K562 (cell line): ENCODE data around the gene TULP1. TPM values are rescaled to one million over a fixed set of nuclear protein-coding genes. Genes with fewer than 3 reads are reported as not detected.

ENCODE experiments used
- BDP1 ChIP-seq: IDR thresholded peaks from 3 replicates; pipeline ENCODE4 v1.6.1; 2011; ENCODE audit not compliant: insufficient read length, insufficient read depth
- EZH2 ChIP-seq: IDR thresholded peaks from 2 replicates; pipeline ENCODE4 v1.6.1; 2012; ENCODE audit warnings: low read depth, mild to moderate bottlenecking, inconsistent platforms, low read length, borderline replicate concordance
- HIVEP1 ChIP-seq: fragments of 250-450 bp; sonication (Bioruptor Pico); IDR thresholded peaks from 2 replicates; pipeline ENCODE4 v1.4.0; 2020; ENCODE audit warnings: mild to moderate bottlenecking
- HMGN3 ChIP-seq: IDR thresholded peaks from 2 replicates; pipeline ENCODE4 v1.6.1; 2011; ENCODE audit warnings: borderline replicate concordance, low read depth, mild to moderate bottlenecking, mixed read lengths, low read length; ENCODE audit not compliant: insufficient read length; ENCODE audit errors: extremely low read depth
- HNRNPUL1 ChIP-seq: fragments of 200-400 bp; formaldehyde crosslinking; IDR thresholded peaks from 2 replicates; pipeline ENCODE4 v1.6.1; 2017; ENCODE audit warnings: low read length
- JUN ChIP-seq, 2 experiments: sonication (generic) in 1 of 2; formaldehyde crosslinking in 1 of 2; IDR thresholded peaks; 2 replicates each; pipeline versions ENCODE4 v1.6.1 to v1.8.0; 2012 to 2022; ENCODE audit warnings: borderline replicate concordance in 2 of 2, mild to moderate bottlenecking in 2 of 2, improper control_type of control experiment in 1 of 2, low read depth in 1 of 2, low read length in 1 of 2, missing genetic modification reagents in 1 of 2
- KDM5B ChIP-seq: fragments of 200-600 bp; sonication (generic); IDR thresholded peaks from 2 replicates; pipeline ENCODE4 v1.6.1; 2012; ENCODE audit warnings: low read depth, mild to moderate bottlenecking, moderate library complexity, low read length, control low read depth, inconsistent platforms; ENCODE audit not compliant: insufficient replicate concordance
- MNT ChIP-seq, 2 experiments: fragments of 450-650 bp; conservative IDR thresholded peaks; 2 replicates each; pipeline ENCODE4 v1.6.1; 2017; ENCODE audit warnings: mild to moderate bottlenecking in 2 of 2, moderate library complexity in 2 of 2
- NFIC ChIP-seq: fragments of 450-650 bp; IDR thresholded peaks from 2 replicates; pipeline ENCODE4 v1.6.1; 2017; ENCODE audit warnings: mild to moderate bottlenecking, inconsistent platforms
- NONO ChIP-seq, 2 experiments: fragments of 200-400 bp in 1 of 2; fragments of 450-650 bp in 1 of 2; formaldehyde crosslinking in 1 of 2; IDR thresholded peaks; 2 replicates each; pipeline ENCODE4 v1.6.1; 2017; ENCODE audit warnings: low read depth in 2 of 2, mild to moderate bottlenecking in 2 of 2, moderate library complexity in 2 of 2, low read length in 1 of 2
- NR2C1 ChIP-seq, 2 experiments: fragments of 450-650 bp; IDR thresholded peaks; 2 replicates each; pipeline ENCODE4 v1.6.1; 2017; ENCODE audit warnings: mild to moderate bottlenecking in 2 of 2, antibody characterized with exemption in 1 of 2, inconsistent platforms in 1 of 2, missing compliant biosample characterization in 1 of 2, missing genetic modification characterization in 1 of 2
- RAD51 ChIP-seq: fragments of 450-650 bp; IDR thresholded peaks from 2 replicates; pipeline ENCODE4 v1.7.1; 2016; ENCODE audit warnings: low read depth, mild to moderate bottlenecking, borderline replicate concordance
- SETDB1 ChIP-seq: IDR thresholded peaks from one replicate; pipeline ENCODE4 v1.6.1; 2012; ENCODE audit warnings: low read length, control low read depth, inconsistent platforms
- STAG1 ChIP-seq: sonication (generic); formaldehyde crosslinking; IDR thresholded peaks from 2 replicates; pipeline ENCODE4 v1.5.0; 2020; ENCODE audit warnings: missing genetic modification reagents, borderline replicate concordance
- ZBED1 ChIP-seq: IDR thresholded peaks from 2 replicates; pipeline ENCODE4 v1.6.1; 2014
- ZNF174 ChIP-seq: fragments of 250-450 bp; sonication (Bioruptor Pico); IDR thresholded peaks from 2 replicates; pipeline ENCODE4 v1.4.0; 2020; ENCODE audit warnings: mild to moderate bottlenecking
- ZNF253 ChIP-seq: fragments of 250-450 bp; sonication (Bioruptor Pico); conservative IDR thresholded peaks from 2 replicates; pipeline ENCODE4 v1.6.1; 2021; ENCODE audit warnings: mild to moderate bottlenecking
- ZNF780A ChIP-seq: fragments of 250-450 bp; sonication (Bioruptor Pico); IDR thresholded peaks from 2 replicates; pipeline ENCODE4 v1.5.0; 2021; ENCODE audit warnings: mild to moderate bottlenecking
- polyA plus RNA-seq, 8 experiments: library from polyadenylated mRNA; depleted of rRNA in 4 of 8; stranded (reverse) in 5 of 8; unstranded in 3 of 8; fragments of >200 nt; fragmentation: Nextera tagmentation in 2 of 8; fragmentation: Illumina TruSeq in 1 of 8; extraction: Ambion mirVana in 2 of 8; extraction: Trizol in 1 of 8; gene quantifications; 2 replicates each; pipeline versions ENCODE4 v1.2.1 to v1.2.3, GENCODE V29; 2011 to 2014; ENCODE audit warnings: inconsistent platforms in 1 of 8, missing spikeins in 1 of 8
- total RNA-seq, 7 experiments: library from RNA; depleted of rRNA in 6 of 7; stranded (reverse); fragments of >200 nt in 6 of 7; fragmentation: Illumina TruSeq in 2 of 7; extraction: Trizol in 2 of 7; gene quantifications; 2 replicates each; pipeline versions ENCODE4 v1.2.1 to v1.2.3, GENCODE V29; 2011 to 2021; ENCODE audit warnings: low replicate concordance in 1 of 7
- TF ChIP-seq, protein P1 (sequence below): conservative IDR thresholded peaks from 2 replicates; pipeline ENCODE4 v1.6.1; 2011; ENCODE audit warnings: low read depth, mild to moderate bottlenecking, low read length; ENCODE audit not compliant: control insufficient read depth
- TF ChIP-seq, protein P2 (sequence below): IDR thresholded peaks from 2 replicates; pipeline ENCODE4 v1.6.1; 2012; ENCODE audit warnings: low read depth, low read length, improper control_type of control experiment, borderline replicate concordance

The TULP1 gene
- total and polyA plus RNA-seq, 9 of the 15 experiments (the other 6 are each of a cell fraction or from before 2014, with no cell fraction given): 0.06 to 0.17 (median 0.09) TPM; not detected in 6

DNA sequence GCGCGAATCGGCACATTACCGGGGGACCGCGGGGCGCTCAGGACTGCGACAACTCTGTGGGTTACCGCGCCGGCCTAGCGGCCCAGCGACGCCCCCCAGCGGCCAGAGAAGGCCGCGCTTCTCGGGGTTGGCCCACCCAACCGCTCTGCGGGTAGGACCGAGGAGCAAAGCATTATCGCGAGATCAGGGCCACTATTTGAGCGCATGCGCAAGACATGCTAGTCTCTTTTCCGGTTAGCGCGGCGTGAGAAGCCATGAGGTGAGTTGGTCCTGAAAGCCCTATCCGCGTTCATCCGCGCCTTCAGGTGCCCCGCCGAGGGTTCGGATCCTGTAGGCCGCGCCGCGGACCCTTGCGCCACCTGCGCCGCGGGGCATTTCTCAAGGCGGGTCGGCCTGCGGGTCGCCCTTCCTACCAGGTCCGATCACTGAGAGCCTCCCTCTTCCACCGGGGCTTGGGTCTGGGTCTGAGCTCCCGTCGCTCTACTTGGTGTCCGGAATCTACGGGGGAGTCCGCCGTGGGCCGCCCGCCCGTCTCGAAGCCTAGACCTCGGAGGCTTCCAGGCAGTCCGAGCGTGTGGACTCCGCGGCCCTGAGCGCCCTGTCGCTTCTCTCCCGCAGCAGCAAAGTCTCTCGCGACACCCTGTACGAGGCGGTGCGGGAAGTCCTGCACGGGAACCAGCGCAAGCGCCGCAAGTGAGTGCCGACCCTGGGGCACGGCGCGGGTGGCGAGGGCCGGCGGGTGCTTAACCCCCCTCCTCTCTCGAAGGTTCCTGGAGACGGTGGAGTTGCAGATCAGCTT is 44.3 kb downstream of the TULP1 start, which contains the start of gene RPL10A (continued):
- TF ChIP-seq JUN (IDR thresholded peaks at IDR 0.05; ENCODE audit: borderline replicate concordance, low read depth, low read length) (peak; percentile 56; the same call in 1 of the 2 replicates), JUN (CRISPR knock-in tag; IDR thresholded peaks at IDR 0.05; ENCODE audit: borderline replicate concordance) (peak; percentile 73; the same call in 1 of the 2 replicates), ZBED1 (0 out of 2 replicates have a peak, but pooled peaks have one; percentile 64), KDM5B (peak; percentile 100), MNT (conservative IDR thresholded peaks at IDR 0.05) (peak; percentile 89 to 91), HNRNPUL1 (no peak), HMGN3 (peak; percentile 89), ZNF780A (CRISPR knock-in tag) (no peak), BDP1 (no peak), SETDB1 (no peak), NONO (IDR thresholded peaks at IDR 0.05; ENCODE audit: low read depth in 2 of 2, low read length in 1 of 2) (peak; percentile 68 to 85), ZNF174 (CRISPR knock-in tag) (no peak), NFIC (peak; percentile 79), EZH2 (no peak), STAG1 (CRISPR knock-in tag) (peak; percentile 76), NR2C1 (IDR thresholded peaks at IDR 0.05) (no peak), NR2C1 (tag; IDR thresholded peaks at IDR 0.05) (no peak), RAD51 (no peak), ZNF253 (CRISPR knock-in tag) (no peak), HIVEP1 (CRISPR knock-in tag) (peak; percentile 61; the same call in 1 of the 2 replicates)
- TF ChIP-seq, protein P1, sequence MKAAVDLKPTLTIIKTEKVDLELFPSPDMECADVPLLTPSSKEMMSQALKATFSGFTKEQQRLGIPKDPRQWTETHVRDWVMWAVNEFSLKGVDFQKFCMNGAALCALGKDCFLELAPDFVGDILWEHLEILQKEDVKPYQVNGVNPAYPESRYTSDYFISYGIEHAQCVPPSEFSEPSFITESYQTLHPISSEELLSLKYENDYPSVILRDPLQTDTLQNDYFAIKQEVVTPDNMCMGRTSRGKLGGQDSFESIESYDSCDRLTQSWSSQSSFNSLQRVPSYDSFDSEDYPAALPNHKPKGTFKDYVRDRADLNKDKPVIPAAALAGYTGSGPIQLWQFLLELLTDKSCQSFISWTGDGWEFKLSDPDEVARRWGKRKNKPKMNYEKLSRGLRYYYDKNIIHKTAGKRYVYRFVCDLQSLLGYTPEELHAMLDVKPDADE: peak; percentile 41
- TF ChIP-seq, protein P2, sequence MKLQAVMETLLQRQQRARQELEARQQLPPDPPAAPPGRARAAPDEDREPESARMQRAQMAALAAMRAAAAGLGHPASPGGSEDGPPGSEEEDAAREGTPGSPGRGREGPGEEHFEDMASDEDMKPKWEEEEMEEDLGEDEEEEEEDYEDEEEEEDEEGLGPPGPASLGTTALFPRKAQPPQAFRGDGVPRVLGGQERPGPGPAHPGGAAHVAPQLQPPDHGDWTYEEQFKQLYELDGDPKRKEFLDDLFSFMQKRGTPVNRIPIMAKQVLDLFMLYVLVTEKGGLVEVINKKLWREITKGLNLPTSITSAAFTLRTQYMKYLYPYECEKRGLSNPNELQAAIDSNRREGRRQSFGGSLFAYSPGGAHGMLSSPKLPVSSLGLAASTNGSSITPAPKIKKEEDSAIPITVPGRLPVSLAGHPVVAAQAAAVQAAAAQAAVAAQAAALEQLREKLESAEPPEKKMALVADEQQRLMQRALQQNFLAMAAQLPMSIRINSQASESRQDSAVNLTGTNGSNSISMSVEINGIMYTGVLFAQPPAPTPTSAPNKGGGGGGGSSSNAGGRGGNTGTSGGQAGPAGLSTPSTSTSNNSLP: no peak
